Subcutaneous abdominal adipose tissue (tissue), 5 donors: ENCODE results near the gene MTERF1.

ENCODE experiments used
- H3K27ac ChIP-seq: one replicate; pipeline ENCODE4 v1.7.0; 2013; ENCODE audit warnings: low read depth, mild to moderate bottlenecking, inconsistent platforms, low read length, moderate library complexity
- H3K27me3 ChIP-seq, 5 donors: one replicate each; pipeline ENCODE4 v1.7.0; 2013; ENCODE audit warnings: low read length in 5 of 5, inconsistent platforms in 1 of 5; ENCODE audit not compliant: control insufficient read depth in 5 of 5, insufficient read depth in 4 of 5
- H3K36me3 ChIP-seq, 5 donors: one replicate each; pipeline ENCODE4 v1.7.0; 2013; ENCODE audit warnings: low read length in 5 of 5; ENCODE audit not compliant: control insufficient read depth in 5 of 5, insufficient read depth in 5 of 5
- H3K4me1 ChIP-seq, 5 donors: one replicate each; pipeline ENCODE4 v1.7.0; 2013; ENCODE audit warnings: low read length in 5 of 5, mild to moderate bottlenecking in 3 of 5, moderate library complexity in 1 of 5; ENCODE audit not compliant: control insufficient read depth in 5 of 5, insufficient read depth in 5 of 5
- H3K4me3 ChIP-seq, 5 donors: one replicate each; pipeline ENCODE4 v1.7.0; 2013; ENCODE audit warnings: low read length in 5 of 5, low read depth in 1 of 5
- H3K9ac ChIP-seq, 5 donors: one replicate each; pipeline ENCODE4 v1.7.0; 2013; ENCODE audit warnings: low read length in 5 of 5, mild to moderate bottlenecking in 4 of 5, moderate library complexity in 3 of 5
- H3K9me3 ChIP-seq, 5 donors: one replicate each; pipeline ENCODE4 v1.7.0; 2013; ENCODE audit warnings: low read length in 5 of 5; ENCODE audit not compliant: control insufficient read depth in 5 of 5
- donor health status: healthy.
- donor health status: healthy.
- donor health status: healthy.
- donor health status: healthy.
- donor health status: healthy.

The MTERF1 gene, protein sequence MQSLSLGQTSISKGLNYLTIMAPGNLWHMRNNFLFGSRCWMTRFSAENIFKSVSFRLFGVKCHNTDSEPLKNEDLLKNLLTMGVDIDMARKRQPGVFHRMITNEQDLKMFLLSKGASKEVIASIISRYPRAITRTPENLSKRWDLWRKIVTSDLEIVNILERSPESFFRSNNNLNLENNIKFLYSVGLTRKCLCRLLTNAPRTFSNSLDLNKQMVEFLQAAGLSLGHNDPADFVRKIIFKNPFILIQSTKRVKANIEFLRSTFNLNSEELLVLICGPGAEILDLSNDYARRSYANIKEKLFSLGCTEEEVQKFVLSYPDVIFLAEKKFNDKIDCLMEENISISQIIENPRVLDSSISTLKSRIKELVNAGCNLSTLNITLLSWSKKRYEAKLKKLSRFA

DNA sequence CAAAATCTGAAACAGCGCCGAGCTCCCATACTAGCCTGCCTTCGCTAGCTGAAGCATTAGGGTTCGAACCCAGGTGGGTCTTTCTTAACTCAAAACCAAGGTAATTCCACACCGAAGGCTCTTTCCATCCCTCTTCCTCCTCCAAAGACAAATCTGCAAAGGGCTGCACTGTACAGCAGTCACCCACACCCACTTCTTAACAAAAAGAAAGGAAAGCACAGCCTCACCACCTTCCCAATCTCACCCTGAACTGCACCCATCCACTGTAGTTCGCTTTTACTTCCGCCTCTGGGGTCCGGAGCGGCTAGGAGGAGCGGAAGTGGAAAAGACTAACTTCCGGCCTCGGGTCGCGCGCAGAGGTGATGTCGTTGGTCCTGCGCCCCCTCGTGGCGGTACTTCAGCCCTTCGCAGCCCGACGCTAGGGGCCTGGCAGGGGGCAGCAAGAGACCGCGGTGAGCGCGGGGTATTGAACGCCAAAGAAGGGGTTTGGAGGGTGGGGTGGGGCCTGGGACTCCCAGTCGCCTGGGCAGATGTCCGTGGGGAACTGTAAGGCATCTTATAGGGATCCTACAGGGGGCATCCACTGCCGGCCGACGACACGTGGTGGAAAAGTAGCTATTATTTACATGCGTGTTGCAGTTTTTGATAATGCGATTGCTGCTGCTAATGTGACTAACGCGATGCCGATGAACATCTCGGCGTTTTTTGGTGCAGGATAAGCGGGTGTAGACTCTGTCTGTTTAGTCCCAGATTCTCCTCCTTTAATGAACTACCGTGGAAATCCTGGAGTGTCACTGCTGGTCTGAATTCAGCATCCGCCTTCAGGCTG is at the start of gene MTERF1:
Gene MTERF1, minus strand, starts transcription at position 290 of the 829 bp plus-strand sequence. CDS start 619 bp downstream, outside the sequence.
- Histone ChIP-seq H3K27ac (peak within 1 kb of the TSS; percentile 1), H3K4me3 (peak within 1 kb of the TSS; percentile 87 to 98 (median 98)), H3K27me3 (no peaks in the 10 kb centered on the region), H3K4me1 (peaks cover 3 to 20% (median 14%) of the 10 kb centered on the region in 5 donors), H3K9me3 (no peaks in the 10 kb centered on the region), H3K9ac (peak within 1 kb of the TSS; percentile 57 to 90 (median 80)), H3K36me3 (peaks cover 0 to 12% (median 2%) of the 10 kb centered on the region in 5 donors)

- Histone ChIP-seq H3K4me1 (no peaks in the 10 kb centered on the region), H3K27ac (no peak overlapping the region), H3K9ac (no peak overlapping the region)
Measured at GRCh38 chr7:91929463-91929862, 49.0 kb upstream of the MTERF1 start.

DNA sequence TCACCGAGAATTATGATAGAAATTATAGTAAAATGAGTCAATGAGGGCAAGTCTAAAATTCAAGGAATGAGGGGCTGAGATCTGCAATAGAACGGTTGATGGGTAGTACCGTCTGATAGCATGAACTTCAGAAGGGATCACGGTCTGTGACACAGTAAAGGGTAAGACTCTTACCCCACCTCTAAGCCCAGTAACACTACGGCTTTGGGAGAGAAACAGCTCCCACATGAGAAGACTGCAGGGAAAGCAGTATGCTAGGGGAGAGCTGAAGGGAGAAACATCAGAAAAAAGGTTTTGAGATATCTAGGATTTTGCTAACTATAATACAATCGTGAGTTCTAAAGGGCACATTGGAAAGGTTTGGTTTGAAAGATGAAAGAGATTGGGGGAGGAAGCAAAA is 47.4 kb upstream of the MTERF1 start:
- no peaks in the 10 kb centered on the region for H3K36me3 ChIP-seq
- no peaks in the 10 kb centered on the region for H3K9me3 ChIP-seq
- no peaks in the 10 kb centered on the region for H3K27me3 ChIP-seq
- no peak overlapping the region for H3K4me3 ChIP-seq
- no peak overlapping the region for H3K27ac ChIP-seq
- H3K9ac ChIP-seq: no peak overlapping the region
- no peaks in the 10 kb centered on the region for H3K4me1 ChIP-seq

More at GRCh38 chr7:91929463-91929862, 49.0 kb upstream of the MTERF1 start:
- Histone ChIP-seq H3K4me3 (no peak overlapping the region), H3K27me3 (no peaks in the 10 kb centered on the region), H3K36me3 (no peaks in the 10 kb centered on the region), H3K9me3 (no peaks in the 10 kb centered on the region)

GRCh38 chr7:91922857-91923256 is 42.4 kb upstream of the MTERF1 start:
- Histone ChIP-seq H3K9ac (no peak overlapping the region), H3K4me3 (no peak overlapping the region), H3K27me3 (no peaks in the 10 kb centered on the region), H3K36me3 (no peaks in the 10 kb centered on the region), H3K9me3 (no peaks in the 10 kb centered on the region), H3K4me1 (no peaks in the 10 kb centered on the region), H3K27ac (no peak overlapping the region)

DNA sequence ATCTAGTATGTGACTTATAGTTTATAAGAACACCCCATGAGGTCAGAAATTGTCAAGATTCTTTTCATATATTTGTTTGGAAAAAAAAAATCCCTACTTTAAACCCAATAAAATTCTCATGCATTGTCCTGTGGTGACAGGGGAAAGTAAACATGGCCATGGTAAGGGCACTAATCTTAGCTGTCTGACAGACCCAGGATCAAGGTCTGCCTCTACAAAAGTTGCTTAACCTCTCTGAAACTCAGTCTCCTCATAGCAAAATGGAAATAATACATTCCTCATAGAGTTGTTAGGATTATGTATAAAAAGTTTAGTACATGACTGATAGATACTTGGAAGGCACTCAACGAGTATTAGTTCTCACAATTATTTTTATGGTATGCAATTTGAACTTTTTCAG is 37.9 kb upstream of the MTERF1 start:
- H3K4me3 ChIP-seq: no peak overlapping the region
- H3K9ac ChIP-seq: no peak overlapping the region
- no peaks in the 10 kb centered on the region for H3K36me3 ChIP-seq
- H3K9me3 ChIP-seq: no peaks in the 10 kb centered on the region
- H3K27me3 ChIP-seq: no peaks in the 10 kb centered on the region
- H3K4me1 ChIP-seq: no peaks in the 10 kb centered on the region
- H3K27ac ChIP-seq: no peak overlapping the region

GRCh38 chr7:91916051-91916440 is 35.5 kb upstream of the MTERF1 start:
- H3K9ac ChIP-seq: no peak overlapping the region
- H3K27ac ChIP-seq: no peak overlapping the region

GRCh38 chr7:91915401-91916050 is 35.0 kb upstream of the MTERF1 start:
- Histone ChIP-seq H3K9ac (no peak overlapping the region), H3K9me3 (no peaks in the 10 kb centered on the region), H3K4me3 (no peak overlapping the region), H3K36me3 (no peaks in the 10 kb centered on the region), H3K27ac (no peak overlapping the region), H3K27me3 (no peaks in the 10 kb centered on the region), H3K4me1 (no peaks in the 10 kb centered on the region)

More at GRCh38 chr7:91916051-91916440, 35.5 kb upstream of the MTERF1 start:
- Histone ChIP-seq H3K27me3 (no peaks in the 10 kb centered on the region), H3K4me1 (no peaks in the 10 kb centered on the region), H3K9me3 (no peaks in the 10 kb centered on the region), H3K36me3 (no peaks in the 10 kb centered on the region), H3K4me3 (no peak overlapping the region)

DNA sequence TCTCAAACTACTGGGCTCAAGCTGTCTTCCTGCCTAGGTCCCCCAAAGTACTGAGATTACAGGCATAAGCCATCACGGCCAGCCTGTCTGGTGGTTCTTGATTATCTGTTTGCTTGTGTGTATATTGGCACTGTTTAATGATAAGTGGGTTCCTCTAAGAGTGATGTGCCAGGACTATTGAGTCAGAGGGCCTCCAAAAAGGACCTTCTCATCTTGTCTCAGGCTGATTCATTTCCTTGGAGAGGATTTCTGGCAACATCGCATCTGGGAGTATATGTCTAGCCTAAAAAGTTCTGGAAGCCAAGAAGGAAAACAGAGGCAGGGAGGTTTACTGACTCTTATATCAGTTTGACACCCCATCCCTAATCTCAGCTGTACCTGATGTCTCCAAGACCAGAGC is 33.1 kb upstream of the MTERF1 start:
- no peak overlapping the region for H3K4me3 ChIP-seq
- no peak overlapping the region for H3K27ac ChIP-seq
- H3K4me1 ChIP-seq: no peaks in the 10 kb centered on the region
- no peaks in the 10 kb centered on the region for H3K9me3 ChIP-seq
- no peaks in the 10 kb centered on the region for H3K36me3 ChIP-seq
- no peak overlapping the region for H3K9ac ChIP-seq
- no peaks in the 10 kb centered on the region for H3K27me3 ChIP-seq

- Histone ChIP-seq H3K9ac (no peak overlapping the region), H3K27ac (no peak overlapping the region), H3K9me3 (no peaks in the 10 kb centered on the region), H3K27me3 (no peaks in the 10 kb centered on the region), H3K4me3 (no peak overlapping the region), H3K36me3 (no peaks in the 10 kb centered on the region), H3K4me1 (no peaks in the 10 kb centered on the region)
Measured at GRCh38 chr7:91912494-91912893, 32.0 kb upstream of the MTERF1 start.

- Histone ChIP-seq H3K9ac (no peak overlapping the region), H3K9me3 (no peaks in the 10 kb centered on the region), H3K27me3 (no peaks in the 10 kb centered on the region), H3K4me3 (no peak overlapping the region), H3K27ac (no peak overlapping the region), H3K4me1 (no peaks in the 10 kb centered on the region), H3K36me3 (no peaks in the 10 kb centered on the region)
Measured at GRCh38 chr7:91911121-91911520, 30.6 kb upstream of the MTERF1 start.
